ENCODE data around the gene RAI2. TPM values are rescaled to one million over a fixed set of nuclear protein-coding genes. Genes with fewer than 3 reads are reported as not detected.

The RAI2 gene
- total and polyA plus RNA-seq, 7 experiments from 2014 or later = 0.96 to 2.8 (median 1.9) TPM; not detected in 1

DNA sequence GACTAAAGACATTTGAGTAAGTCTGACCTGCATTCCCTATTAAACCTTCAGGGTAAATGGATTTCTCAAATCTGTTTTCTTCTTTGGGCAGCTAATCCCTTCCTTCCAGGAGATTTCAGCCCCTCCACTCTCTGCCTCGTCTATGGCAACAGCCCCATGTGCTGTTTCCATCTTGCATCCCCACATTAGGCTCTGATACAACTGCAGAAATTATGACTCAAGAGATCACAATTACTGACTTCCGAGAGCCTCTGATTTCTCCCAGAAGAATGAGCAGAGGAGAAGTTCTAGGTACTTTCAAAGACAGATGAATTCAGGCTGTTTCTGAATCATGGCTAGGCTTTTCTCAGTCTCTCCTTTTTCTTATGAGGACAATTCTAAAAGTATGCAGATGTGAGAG, 38.7 kb downstream of the RAI2 start:
- no peak overlapping the region for H3K4me3 Mint-ChIP-seq
- H3K4me1 ChIP-seq (ENCODE audit: control insufficient read depth in 2 of 2, insufficient read depth in 2 of 2, low read length in 2 of 2) = no peaks in the 10 kb centered on the region
- ATAC-seq (no peak), DNase-seq (no peak)
- no peak overlapping the region for H3K27ac Mint-ChIP-seq
- no peaks in the 10 kb centered on the region for H3K9me3 ChIP-seq (ENCODE audit: control insufficient read depth in 2 of 3, low read length in 3 of 3)
- no peaks in the 10 kb centered on the region for H3K36me3 ChIP-seq (ENCODE audit: control insufficient read depth in 2 of 3, insufficient read depth in 3 of 3, low read length in 3 of 3)
- peaks cover 0 to 5% (median 3%) of the 10 kb centered on the region in 11 donors for H3K9me3 Mint-ChIP-seq
- no peak overlapping the region for H3K27ac ChIP-seq (ENCODE audit: low read depth, low read length)
- peaks cover 0 to 4% (median 0%) of the 10 kb centered on the region in 5 donors for H3K36me3 Mint-ChIP-seq
- no peaks in the 10 kb centered on the region for H3K27me3 Mint-ChIP-seq
- ChIA-PET POLR2A (no interaction called here), CTCF (no interaction called here)
- no peaks in the 10 kb centered on the region for H3K27me3 ChIP-seq (ENCODE audit: control insufficient read depth in 2 of 2, insufficient read depth in 2 of 2, low read length in 2 of 2)
- H3K4me3 ChIP-seq (ENCODE audit: low read length) = no peak overlapping the region
- intact Hi-C loops (cut with micrococcal nuclease) = no loop called here
- no peaks in the 10 kb centered on the region for H3K4me1 Mint-ChIP-seq

DNA sequence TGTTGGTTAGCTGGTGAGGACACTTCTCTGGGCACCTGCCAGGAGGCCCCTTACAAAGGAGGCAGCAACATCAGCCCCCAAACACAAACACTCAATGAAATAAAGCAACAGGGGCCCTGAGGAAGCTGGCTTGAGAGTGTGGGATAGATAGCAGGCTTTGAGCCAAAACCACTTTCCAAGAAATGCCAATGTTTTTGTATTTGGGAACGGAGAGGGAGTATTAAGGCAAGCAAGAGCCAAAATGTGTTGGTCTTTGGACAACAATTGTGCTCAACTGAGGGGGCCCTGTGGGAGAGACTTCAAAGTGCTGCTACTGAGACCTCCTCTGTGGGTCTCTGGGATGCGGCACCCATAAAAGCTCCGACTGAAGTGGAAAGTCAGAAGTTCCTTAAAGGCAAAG, 41.0 kb downstream of the RAI2 start:
- CTCF ChIA-PET = no interaction called here

DNA sequence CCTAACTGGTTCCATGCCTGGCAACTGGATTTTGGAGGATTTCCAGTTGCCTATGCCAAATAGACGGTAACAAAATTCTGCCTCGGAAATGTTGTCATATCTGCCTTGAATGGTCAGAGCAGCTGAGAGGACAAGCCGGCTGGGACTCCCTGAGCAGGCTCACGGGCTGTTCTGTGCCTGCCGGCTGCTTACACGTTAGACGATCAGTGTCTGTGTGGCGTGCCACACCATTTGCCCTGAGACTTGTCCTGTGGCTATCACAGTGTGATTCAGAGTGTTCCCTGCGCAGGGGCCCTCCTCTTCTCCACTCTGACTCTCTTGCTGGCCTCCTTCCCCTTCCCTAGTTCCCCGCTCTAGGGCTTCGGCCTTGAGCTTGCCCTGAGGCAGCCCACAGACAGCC, 42.4 kb downstream of the RAI2 start:
- Mint-ChIP-seq H3K27ac (no peak overlapping the region), H3K36me3 (no peaks in the 10 kb centered on the region), H3K9me3 (no peaks in the 10 kb centered on the region), H3K27me3 (no peaks in the 10 kb centered on the region), H3K4me1 (peaks cover 0 to 2% (median 0%) of the 10 kb centered on the region in 7 donors), H3K4me3 (no peak overlapping the region)
- intact Hi-C loops (cut with micrococcal nuclease) = no loop called here
- POLR2A ChIA-PET = no interaction called here
- no peaks in the 10 kb centered on the region for H3K36me3 ChIP-seq (ENCODE audit: control insufficient read depth in 2 of 3, insufficient read depth in 3 of 3, low read length in 3 of 3)
- no peaks in the 10 kb centered on the region for H3K9me3 ChIP-seq (ENCODE audit: control insufficient read depth in 2 of 3, low read length in 3 of 3)
- no peaks in the 10 kb centered on the region for H3K4me1 ChIP-seq (ENCODE audit: control insufficient read depth in 2 of 2, insufficient read depth in 2 of 2, low read length in 2 of 2)
- no peak overlapping the region for H3K4me3 ChIP-seq (ENCODE audit: low read length)
- no peaks in the 10 kb centered on the region for H3K27me3 ChIP-seq (ENCODE audit: control insufficient read depth in 2 of 2, insufficient read depth in 2 of 2, low read length in 2 of 2)
- no peak for DNase-seq
- CTCF ChIA-PET = no interaction called here
- H3K27ac ChIP-seq (ENCODE audit: low read depth, low read length) = no peak overlapping the region
- no peak for ATAC-seq

More for the DNA sequence above, 41.0 kb downstream of the RAI2 start:
- H3K4me1 Mint-ChIP-seq = no peaks in the 10 kb centered on the region
- no peak for DNase-seq
- H3K36me3 ChIP-seq (ENCODE audit: control insufficient read depth in 2 of 3, insufficient read depth in 3 of 3, low read length in 3 of 3) = no peaks in the 10 kb centered on the region
- POLR2A ChIA-PET = no interaction called here
- no peaks in the 10 kb centered on the region for H3K27me3 Mint-ChIP-seq
- no peaks in the 10 kb centered on the region for H3K36me3 Mint-ChIP-seq
- no peak overlapping the region for H3K4me3 ChIP-seq (ENCODE audit: low read length)
- no peaks in the 10 kb centered on the region for H3K9me3 Mint-ChIP-seq
- H3K9me3 ChIP-seq (ENCODE audit: control insufficient read depth in 2 of 3, low read length in 3 of 3) = no peaks in the 10 kb centered on the region
- no peak for ATAC-seq
- no peak overlapping the region for H3K4me3 Mint-ChIP-seq
- no peaks in the 10 kb centered on the region for H3K27me3 ChIP-seq (ENCODE audit: control insufficient read depth in 2 of 2, insufficient read depth in 2 of 2, low read length in 2 of 2)
- no peak overlapping the region for H3K27ac ChIP-seq (ENCODE audit: low read depth, low read length)
- intact Hi-C loops (cut with micrococcal nuclease) = no loop called here
- H3K27ac Mint-ChIP-seq = no peak overlapping the region
- no peaks in the 10 kb centered on the region for H3K4me1 ChIP-seq (ENCODE audit: control insufficient read depth in 2 of 2, insufficient read depth in 2 of 2, low read length in 2 of 2)

DNA sequence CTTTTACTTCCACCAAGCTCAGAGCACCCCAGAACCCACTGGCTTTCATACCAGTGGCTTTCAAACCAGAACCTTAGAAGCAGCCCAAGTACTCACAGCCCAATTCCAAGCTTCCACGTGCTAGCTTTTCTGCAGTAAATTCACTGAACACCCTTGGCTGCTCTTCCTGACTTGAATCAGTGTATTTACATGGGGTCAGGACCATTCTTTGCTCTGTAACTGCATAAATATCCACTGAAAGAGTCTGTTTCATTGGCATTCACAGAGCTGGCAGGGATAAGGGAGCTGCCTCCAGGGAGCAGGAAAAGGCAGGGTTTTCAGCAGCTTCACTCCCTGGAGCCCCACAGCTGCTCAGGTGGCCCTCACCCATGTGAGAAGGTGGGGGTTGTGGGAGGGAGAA, 43.8 kb downstream of the RAI2 start:
- Mint-ChIP-seq H3K27me3 (no peaks in the 10 kb centered on the region), H3K4me3 (no peak overlapping the region), H3K36me3 (no peaks in the 10 kb centered on the region), H3K27ac (no peak overlapping the region), H3K4me1 (peaks cover 0 to 2% (median 0%) of the 10 kb centered on the region in 7 donors), H3K9me3 (no peaks in the 10 kb centered on the region)
- Histone ChIP-seq H3K27me3 (ENCODE audit: control insufficient read depth in 2 of 2, insufficient read depth in 2 of 2, low read length in 2 of 2) (no peaks in the 10 kb centered on the region), H3K27ac (ENCODE audit: low read depth, low read length) (no peak overlapping the region), H3K4me1 (ENCODE audit: control insufficient read depth in 2 of 2, insufficient read depth in 2 of 2, low read length in 2 of 2) (no peaks in the 10 kb centered on the region), H3K9me3 (ENCODE audit: control insufficient read depth in 2 of 3, low read length in 3 of 3) (no peaks in the 10 kb centered on the region), H3K36me3 (ENCODE audit: control insufficient read depth in 2 of 3, insufficient read depth in 3 of 3, low read length in 3 of 3) (no peaks in the 10 kb centered on the region), H3K4me3 (ENCODE audit: low read length) (no peak overlapping the region)
- intact Hi-C loops (cut with micrococcal nuclease) = no loop called here
- POLR2A ChIA-PET = no interaction called here
- ATAC-seq (no peak), DNase-seq (no peak)
- CTCF ChIA-PET = no interaction called here

DNA sequence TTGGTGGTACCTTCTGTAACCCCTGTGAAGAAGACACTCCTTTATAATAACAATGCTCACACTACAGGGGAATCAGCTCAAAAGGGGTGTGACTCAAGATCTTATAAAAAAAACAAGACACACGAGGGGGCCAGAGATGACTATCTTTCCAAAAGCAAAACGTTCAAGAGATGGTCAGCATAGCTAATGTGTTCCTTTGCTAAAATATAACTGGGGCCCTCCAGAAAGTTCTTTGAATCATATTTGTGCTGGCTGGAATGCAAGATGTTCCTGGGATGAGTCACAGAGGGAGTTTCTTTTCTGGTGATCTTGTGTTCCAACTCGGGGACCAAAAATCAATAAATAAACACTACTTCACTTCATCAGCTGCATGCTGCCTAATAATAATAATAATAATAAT, 46.5 kb downstream of the RAI2 start:
- no peak overlapping the region for H3K4me3 ChIP-seq (ENCODE audit: low read length)
- no peaks in the 10 kb centered on the region for H3K4me1 ChIP-seq (ENCODE audit: control insufficient read depth in 2 of 2, insufficient read depth in 2 of 2, low read length in 2 of 2)
- Mint-ChIP-seq H3K27ac (no peak overlapping the region), H3K27me3 (no peaks in the 10 kb centered on the region), H3K36me3 (no peaks in the 10 kb centered on the region), H3K9me3 (no peaks in the 10 kb centered on the region), H3K4me3 (no peak overlapping the region), H3K4me1 (peaks cover 0 to 2% (median 0%) of the 10 kb centered on the region in 7 donors)
- no peaks in the 10 kb centered on the region for H3K9me3 ChIP-seq (ENCODE audit: control insufficient read depth in 2 of 3, low read length in 3 of 3)
- ATAC-seq (no peak), DNase-seq (no peak)
- CTCF ChIA-PET = interaction anchor here (0.9 kb wide), 1 partner anchor 69 kb away, joined by 3 read pairs; no protein-coding TSS in a partner anchor
- H3K36me3 ChIP-seq (ENCODE audit: control insufficient read depth in 2 of 3, insufficient read depth in 3 of 3, low read length in 3 of 3) = no peaks in the 10 kb centered on the region
- intact Hi-C loops (cut with micrococcal nuclease) = no loop called here
- H3K27ac ChIP-seq (ENCODE audit: low read depth, low read length) = no peak overlapping the region
- POLR2A ChIA-PET = no interaction called here
- no peaks in the 10 kb centered on the region for H3K27me3 ChIP-seq (ENCODE audit: control insufficient read depth in 2 of 2, insufficient read depth in 2 of 2, low read length in 2 of 2)

DNA sequence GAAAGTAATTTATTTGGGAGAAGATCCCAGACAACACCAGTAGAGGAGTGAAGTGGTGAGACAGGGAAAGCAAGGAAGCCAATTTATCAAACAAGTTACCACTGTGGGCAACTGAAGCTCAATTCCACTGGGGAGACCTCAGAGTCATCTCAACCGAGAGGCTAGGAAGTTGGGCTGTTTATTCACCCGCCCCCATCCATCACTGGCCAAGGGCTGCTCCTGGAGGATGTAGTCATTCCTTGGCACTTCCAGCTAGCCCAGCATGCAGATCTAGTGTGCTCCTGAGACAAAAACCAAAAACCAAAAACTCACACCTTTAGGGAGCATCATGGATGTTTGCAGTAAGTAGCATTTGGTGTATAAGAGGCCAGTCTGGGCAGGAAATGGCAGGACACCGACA, 47.0 kb downstream of the RAI2 start:
- H3K27ac ChIP-seq (ENCODE audit: low read depth, low read length) = no peak overlapping the region
- CTCF ChIA-PET = interaction anchor here (0.9 kb wide), 1 partner anchor 68 kb away, joined by 3 read pairs; no protein-coding TSS in a partner anchor
- Mint-ChIP-seq H3K4me1 (peaks cover 0 to 2% (median 0%) of the 10 kb centered on the region in 7 donors), H3K4me3 (no peak overlapping the region), H3K27ac (no peak overlapping the region), H3K9me3 (no peaks in the 10 kb centered on the region), H3K27me3 (no peaks in the 10 kb centered on the region), H3K36me3 (no peaks in the 10 kb centered on the region)
- POLR2A ChIA-PET = no interaction called here
- H3K4me3 ChIP-seq (ENCODE audit: low read length) = no peak overlapping the region
- DNase-seq (no peak), ATAC-seq (no peak)
- H3K4me1 ChIP-seq (ENCODE audit: control insufficient read depth in 2 of 2, insufficient read depth in 2 of 2, low read length in 2 of 2) = no peaks in the 10 kb centered on the region
- intact Hi-C loops (cut with micrococcal nuclease) = no loop called here
- no peaks in the 10 kb centered on the region for H3K27me3 ChIP-seq (ENCODE audit: control insufficient read depth in 2 of 2, insufficient read depth in 2 of 2, low read length in 2 of 2)
- H3K9me3 ChIP-seq (ENCODE audit: control insufficient read depth in 2 of 3, low read length in 3 of 3) = no peaks in the 10 kb centered on the region
- H3K36me3 ChIP-seq (ENCODE audit: control insufficient read depth in 2 of 3, insufficient read depth in 3 of 3, low read length in 3 of 3) = no peaks in the 10 kb centered on the region

DNA sequence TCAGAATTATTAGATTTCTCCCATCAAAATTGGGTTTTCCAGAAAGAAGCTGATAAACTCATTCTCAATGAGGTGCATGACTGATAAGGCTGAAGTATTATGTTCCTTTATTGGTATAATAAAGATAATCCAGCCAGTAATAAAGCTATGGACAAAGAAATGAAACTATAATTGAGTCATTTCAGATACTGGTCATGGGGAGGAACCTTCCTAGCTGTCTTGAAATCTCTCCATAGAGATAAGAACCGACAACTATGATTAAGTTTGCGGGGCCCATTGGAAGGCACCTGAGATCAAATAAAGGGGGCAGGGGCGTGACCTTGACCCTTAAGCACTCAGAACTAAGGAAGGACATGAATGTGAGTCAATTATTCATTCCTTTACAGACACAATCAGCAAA, 47.8 kb downstream of the RAI2 start:
- H3K27ac ChIP-seq (ENCODE audit: low read depth, low read length) = no peak overlapping the region
- intact Hi-C loops (cut with micrococcal nuclease) = no loop called here
- no peaks in the 10 kb centered on the region for H3K9me3 ChIP-seq (ENCODE audit: control insufficient read depth in 2 of 3, low read length in 3 of 3)
- no peak overlapping the region for H3K27ac Mint-ChIP-seq
- POLR2A ChIA-PET = no interaction called here
- H3K36me3 Mint-ChIP-seq = no peaks in the 10 kb centered on the region
- no peak overlapping the region for H3K4me3 Mint-ChIP-seq
- H3K36me3 ChIP-seq (ENCODE audit: control insufficient read depth in 2 of 3, insufficient read depth in 3 of 3, low read length in 3 of 3) = no peaks in the 10 kb centered on the region
- no peaks in the 10 kb centered on the region for H3K4me1 ChIP-seq (ENCODE audit: control insufficient read depth in 2 of 2, insufficient read depth in 2 of 2, low read length in 2 of 2)
- H3K9me3 Mint-ChIP-seq = no peaks in the 10 kb centered on the region
- CTCF ChIA-PET = no interaction called here
- peaks cover 0 to 2% (median 0%) of the 10 kb centered on the region in 7 donors for H3K4me1 Mint-ChIP-seq
- H3K27me3 Mint-ChIP-seq = no peaks in the 10 kb centered on the region
- H3K4me3 ChIP-seq (ENCODE audit: low read length) = no peak overlapping the region
- no peaks in the 10 kb centered on the region for H3K27me3 ChIP-seq (ENCODE audit: control insufficient read depth in 2 of 2, insufficient read depth in 2 of 2, low read length in 2 of 2)
- DNase-seq (no peak), ATAC-seq (no peak)
